C1 segment of cervical spinal cord (tissue), 14 donors: Measurements from ENCODE around the gene ZNF384.
A peak's percentile ranks its signal among the peaks of the same experiment; 100 is the strongest.

ENCODE experiments used
- DNase-seq, 14 donors: peaks; one replicate each; lab custom pipeline; 2025; lab: John Stamatoyannopoulos, UW

The ZNF384 gene

DNA sequence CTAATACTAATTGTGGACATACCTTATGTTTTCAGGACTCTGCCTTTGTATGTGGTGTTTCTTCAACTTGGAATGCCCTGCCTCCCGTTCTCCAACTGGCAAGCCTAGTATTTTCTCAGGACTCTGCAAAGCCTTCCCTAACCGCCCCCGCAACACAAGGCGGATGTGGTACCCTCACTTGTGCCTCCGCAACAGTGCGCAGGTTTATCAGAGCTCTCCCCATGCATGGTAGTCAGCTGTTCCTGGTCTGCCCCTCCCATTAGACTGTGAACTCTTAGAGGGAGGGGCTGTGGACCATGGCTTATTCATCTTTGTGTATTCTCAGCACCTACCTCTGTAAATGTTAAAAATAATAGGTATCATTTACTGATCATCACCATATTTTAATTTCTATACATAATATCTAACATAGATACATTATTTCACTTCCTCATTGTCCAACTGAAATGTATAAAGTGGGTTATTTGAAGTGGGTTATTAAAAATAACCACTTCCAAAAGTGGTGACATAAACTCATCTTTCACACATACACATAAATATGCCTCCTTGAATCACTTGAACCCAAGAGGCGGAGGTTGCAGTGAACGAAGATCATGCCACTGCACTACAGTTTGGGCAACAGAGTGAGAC is 62.4 kb downstream of the ZNF384 start:
- peak in 1 of 14 donors; percentile 23 for DNase-seq

DNA sequence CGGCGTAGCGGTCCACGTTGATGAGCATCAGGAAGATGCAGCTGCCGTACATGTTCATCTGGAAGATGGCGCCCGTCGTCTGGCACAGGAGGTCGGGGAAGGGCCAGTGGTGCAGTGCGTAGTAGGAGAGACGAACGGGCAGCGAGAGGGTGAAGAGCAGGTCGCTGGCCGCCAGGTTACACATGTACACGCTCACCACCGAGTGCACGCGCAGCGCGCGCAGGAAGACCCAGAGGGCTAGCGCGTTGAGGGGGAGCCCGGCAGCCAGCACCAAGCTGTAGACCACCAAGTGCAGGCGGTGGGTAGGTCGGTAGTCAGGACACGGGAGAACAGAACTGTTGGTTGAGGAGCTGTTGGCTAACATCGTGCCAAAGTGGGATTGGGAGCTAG is 68.3 kb downstream of the ZNF384 start:
- DNase-seq = no peak

DNA sequence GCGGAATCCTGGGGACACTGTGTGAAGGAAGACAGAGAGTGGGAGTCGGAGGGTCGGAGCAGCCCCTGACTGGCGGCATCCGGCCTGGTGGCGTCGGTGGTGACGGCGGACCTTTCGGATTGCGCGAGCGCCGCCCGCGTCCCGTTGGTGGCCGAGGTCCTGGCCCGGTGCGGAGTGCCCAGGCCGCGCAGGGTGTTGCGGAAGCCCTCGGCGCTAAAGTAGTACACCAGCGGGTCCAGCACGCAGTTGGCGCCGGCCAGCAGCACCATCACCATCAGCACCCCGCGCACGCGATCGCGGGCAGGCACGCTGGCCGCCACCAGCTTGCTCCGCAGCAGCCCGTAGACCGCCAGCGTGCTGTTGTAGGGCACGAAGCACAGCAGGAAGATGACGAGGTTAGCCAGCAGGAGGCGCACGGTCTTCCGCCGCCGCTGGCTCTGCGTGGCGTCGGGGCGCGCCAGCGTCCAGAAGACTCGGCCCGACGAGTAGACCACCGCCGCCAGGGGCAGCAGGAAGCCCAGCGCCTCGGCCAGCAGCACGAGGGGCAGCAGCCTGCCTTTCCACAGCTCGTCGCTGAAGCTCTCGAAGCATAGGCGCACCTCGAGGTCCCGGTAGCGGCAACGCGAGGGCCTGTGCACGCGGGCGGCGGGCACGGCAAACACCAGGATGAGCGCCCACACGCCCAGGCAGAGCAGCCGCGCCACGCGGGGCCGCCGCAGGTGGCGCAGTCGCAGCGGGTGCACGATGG is 68.9 kb downstream of the ZNF384 start:
- peak in 2 of 14 donors; percentile 19 to 25 for DNase-seq

DNA sequence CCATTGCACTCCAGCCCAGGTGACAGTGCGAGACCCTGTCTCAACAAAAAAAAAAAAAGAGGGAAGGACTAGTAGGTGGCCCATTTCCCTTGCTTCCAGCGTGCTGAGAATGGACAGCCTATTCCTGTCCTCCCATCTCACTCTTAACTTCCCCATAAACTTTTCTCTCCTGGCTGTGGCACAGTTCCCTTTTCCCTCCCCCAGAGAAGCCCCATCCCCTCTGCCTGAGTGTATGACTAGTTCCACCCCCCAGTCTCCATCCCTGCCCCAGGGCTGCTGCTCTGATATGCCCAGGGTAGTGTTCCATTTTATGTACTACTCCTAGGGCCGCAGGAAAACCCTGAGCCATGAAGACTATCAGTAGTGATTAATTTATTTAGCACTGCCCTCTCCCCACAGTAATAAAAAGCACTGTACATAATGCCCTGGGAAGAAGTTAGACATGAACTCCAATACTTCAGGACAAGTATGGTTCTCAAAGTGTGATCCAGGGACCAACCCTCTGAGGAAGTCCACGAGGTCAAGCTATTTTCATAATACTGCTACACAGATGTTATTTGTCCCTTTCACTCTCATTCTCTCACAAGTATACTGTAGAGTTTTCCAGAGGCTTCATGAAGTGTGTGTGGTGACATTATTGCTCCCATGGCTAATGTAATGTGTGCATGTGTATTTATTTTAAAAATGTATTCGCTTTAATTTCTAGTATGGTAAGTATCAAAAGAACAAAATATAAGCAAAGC is 70.5 kb downstream of the ZNF384 start:
- DNase-seq = peak in 1 of 14 donors; percentile 29
